GM10847 (cell line): ENCODE data around the gene CYSTM1.

Source experiments
- POLR2A ChIP-seq: IDR thresholded peaks from 2 replicates; pipeline ENCODE4 v1.6.1; 2011; ENCODE audit not compliant: insufficient read length; ENCODE audit errors: extremely low read depth

CYSTM1 gene, protein sequence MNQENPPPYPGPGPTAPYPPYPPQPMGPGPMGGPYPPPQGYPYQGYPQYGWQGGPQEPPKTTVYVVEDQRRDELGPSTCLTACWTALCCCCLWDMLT

DNA sequence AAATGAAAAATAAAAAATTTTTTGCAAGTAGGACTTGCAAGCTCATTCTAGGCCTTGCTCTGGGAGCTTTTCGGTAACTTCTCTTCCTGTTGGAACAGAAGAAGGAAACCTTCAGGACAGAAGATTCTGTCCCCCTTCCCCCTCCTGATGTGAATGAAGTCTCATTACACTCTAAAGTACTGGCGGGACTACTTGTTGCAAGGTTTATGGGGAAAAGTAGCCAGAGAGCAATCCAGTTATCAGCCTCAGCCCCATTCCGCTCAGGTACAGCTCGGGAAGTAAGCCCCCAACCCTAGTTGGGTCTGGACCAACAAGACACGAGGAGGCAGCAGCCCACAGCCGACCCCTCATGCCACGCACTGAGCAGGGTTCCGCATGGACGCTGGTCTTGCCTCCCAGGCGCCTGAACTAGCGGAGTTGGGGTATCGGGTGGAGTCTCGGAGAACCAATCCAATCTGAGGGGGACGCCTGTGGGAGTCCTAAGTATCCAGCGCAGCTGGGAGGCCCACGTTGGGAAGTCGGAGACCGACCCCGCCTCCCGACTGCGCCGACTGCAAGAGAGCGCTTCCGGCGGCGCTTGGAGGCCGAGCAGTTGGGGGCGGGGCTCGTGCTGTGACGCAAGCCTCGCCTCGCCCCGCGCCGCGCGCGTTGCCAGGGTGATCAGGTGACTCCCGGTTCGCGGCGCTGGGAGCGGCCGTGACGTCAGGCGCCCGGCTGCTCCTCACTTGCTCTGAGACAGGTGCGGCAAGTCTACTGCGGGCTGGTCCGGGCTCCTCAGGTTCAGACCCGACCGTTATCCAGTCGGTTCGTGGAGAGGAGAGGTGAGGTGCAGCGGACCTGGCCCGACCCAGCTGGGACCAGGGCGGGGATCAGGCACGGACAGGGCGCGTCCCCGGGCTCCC lies at the start of gene CYSTM1:
Gene CYSTM1 (plus strand): TSS at position 724 of the 902 bp plus-strand sequence. CDS start 19,278 bp downstream, outside the sequence.
- TF ChIP-seq POLR2A: peak; percentile 75

DNA sequence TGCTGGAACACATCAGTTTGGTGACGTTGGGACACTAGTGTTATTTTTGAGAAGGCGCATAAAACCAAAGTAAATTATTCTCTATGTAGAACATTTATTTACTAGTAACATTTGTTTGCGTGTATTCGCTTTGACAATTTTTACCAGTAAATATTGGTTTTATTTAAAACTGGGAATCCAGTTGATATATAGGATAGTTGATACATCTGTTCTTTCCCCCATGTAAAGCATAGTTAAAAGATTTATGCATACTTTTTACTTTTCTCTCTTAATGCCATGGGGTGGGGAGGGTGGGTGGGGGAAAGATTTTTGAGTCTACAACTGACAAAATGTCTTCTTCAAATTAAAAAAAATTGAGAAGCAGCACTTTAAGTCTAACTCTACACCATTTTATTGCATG lies 49.4 kb upstream of the CYSTM1 start, which contains the start of gene IGIP:
Gene IGIP (plus strand): TSS at position 301 of the 400 bp plus-strand sequence. CDS start 2,540 bp downstream, outside the sequence.
- TF ChIP-seq POLR2A: no peak

DNA sequence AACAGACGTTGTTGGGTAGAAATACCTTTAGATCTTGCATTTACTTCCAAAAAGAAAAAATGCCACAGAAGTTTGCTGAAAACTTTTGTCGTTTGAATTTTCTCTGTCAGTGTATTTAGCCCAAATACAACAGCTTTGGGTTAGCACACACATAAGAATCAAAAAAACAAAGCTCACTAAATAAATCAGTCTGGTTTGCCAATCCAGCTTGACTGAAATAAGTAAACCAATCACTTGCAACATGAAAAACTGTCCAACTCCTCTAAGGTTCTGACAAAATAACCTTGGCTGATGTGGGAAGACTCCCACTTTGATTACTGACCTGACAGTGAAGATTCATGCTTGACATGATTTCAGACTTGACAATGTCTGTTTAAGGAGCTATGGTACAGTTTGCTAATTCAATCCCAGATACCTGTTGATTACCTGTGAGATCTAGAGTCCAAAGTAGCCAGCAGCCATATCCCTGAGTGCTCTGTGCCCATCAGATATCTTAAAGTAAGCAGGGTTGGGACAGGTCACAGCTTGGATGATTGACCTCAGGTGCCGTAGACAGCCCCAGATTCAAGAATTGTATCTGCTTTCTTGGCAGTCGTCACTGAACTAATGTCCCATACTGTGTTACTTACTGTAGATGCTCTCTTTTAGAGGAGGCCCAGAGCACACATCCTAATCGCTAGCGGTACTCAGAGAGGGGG lies 48.5 kb upstream of the CYSTM1 start:
- no peak for TF ChIP-seq POLR2A

DNA sequence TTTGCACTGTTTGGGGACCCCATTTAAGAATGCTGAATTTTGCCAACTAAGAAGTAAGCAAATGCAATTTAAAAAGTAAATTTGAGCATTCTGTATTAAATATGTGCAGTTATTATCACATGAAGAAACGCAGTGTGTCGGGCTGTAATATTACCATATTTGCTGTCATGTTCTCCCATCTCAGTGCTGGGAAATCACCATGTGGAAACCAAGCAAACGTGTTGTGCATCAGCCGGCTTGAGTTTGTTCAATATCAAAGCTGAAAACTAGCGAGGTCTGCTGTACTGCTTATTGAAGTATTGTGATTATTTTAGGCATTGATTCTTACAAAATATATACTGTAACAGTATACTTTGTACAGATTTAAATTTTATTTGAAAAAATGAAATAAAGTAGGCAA lies 46.6 kb upstream of the CYSTM1 start:
- no peak for TF ChIP-seq POLR2A

DNA sequence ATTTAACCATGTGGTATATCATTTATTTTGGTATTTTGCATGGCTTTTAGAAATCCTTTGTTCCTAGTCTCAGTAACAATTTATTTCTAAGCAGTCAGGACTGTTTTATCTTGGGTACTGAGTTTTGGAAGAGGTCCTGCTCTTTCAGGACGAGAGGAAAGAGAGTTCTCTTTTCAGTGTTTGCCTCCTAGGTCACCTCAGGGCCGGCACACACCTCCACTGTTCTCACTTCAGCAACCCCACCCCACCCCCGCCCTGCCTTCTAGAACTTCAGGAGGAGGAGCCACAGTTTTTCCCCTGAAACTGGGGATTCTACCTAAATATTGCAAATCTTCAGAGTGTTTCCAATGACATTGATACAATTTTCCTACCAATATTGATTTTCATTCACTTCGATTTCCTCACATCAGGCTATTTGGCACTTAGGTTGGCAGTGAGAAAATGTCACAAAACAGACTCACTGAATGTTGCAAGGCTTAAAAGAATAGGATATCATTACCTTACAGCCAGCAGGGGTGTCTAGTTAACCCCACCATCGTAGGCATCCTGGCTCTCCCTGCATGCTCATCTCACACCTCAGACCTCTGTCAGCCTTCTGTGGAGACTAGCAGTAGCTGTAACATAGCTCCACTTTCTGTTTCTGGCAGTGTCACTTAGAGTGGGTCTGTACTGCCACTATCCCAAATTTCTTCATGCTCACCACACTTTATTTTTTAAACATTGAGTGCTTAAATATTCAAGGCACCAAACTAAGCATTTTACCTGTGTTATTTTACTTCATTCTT lies 43.8 kb upstream of the CYSTM1 start:
- no peak for TF ChIP-seq POLR2A

DNA sequence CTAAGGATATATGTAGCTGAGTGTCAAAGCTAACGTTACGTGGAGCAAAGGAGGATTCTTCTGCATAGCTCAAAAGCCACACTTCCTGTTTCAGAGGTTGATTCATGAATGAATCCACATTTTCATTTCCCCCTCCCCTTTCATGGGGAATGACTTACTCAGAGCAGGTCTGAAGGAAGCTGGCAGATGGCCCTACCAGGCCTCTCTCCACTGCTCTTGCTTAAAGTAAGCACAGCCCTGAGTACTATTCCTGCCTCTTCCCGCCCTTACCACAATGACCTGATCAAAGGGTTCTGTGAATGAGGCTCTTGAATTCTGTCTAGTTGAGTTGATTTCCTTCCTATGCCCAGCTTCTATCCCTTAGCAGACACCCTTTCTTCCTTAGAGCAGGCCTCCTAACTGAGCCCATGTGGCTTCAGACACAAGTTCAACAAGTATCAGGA lies 43.0 kb upstream of the CYSTM1 start:
- no peak for TF ChIP-seq POLR2A

DNA sequence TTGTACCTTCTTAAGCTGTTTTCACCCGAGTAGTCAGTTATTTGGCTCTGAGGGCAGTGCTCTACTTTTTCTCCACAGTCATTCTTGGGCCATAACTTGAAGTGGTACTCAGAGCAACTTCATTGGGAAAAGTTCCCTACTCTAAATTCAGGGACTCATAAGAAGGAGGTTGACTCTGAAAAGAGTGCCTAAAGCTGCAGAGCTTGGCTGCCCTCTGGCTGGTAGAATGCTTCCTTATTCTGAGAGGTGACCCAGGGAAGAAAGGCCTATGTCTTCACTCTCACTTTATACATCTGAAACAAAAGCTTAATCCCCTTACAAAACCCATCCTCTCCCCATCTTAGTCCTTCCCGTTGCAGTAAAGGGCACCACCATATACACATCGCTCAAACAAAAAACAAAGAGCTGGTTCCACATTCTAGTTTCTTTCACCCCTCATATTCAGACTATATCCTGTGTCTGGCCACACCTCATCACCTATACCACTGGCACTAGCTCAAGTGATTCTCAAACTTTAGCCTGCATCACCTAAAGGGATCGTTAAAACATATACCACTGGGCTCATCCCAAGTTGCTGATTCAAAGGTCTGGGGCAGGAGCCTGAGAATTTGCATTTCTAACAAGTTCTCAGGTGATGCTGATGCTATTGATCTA lies 41.3 kb upstream of the CYSTM1 start:
- no peak for TF ChIP-seq POLR2A

DNA sequence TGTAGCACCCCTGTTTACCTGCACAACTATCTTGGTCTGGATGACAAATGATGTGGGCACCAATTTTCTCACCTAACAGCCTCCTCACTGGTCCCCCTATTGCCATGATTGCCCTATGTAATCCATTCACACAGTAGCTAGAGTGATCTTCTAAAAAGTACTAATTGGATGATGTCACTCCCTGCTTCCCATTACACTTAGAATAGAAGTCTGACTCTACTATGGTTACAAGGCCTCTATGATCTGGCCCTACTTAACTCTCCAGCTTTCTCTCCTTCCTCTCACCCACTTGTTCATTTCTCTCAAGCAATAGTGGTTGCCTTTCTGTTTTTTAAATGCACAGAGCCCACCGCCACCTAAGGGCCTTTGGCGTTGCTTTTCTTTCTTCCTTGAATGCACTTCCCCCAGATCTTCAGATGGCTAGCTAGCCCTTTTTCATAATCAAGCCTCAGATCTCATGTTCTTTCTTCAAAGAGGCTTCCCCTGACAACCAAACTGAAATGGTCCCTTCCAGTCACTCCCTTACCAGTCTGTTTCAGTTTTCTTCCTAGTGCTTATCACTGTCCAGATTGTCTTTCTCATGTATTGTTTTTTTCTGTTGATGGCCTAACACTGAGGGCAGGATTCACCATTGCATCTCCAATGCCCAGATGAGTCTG lies 40.6 kb upstream of the CYSTM1 start:
- no peak for TF ChIP-seq POLR2A

DNA sequence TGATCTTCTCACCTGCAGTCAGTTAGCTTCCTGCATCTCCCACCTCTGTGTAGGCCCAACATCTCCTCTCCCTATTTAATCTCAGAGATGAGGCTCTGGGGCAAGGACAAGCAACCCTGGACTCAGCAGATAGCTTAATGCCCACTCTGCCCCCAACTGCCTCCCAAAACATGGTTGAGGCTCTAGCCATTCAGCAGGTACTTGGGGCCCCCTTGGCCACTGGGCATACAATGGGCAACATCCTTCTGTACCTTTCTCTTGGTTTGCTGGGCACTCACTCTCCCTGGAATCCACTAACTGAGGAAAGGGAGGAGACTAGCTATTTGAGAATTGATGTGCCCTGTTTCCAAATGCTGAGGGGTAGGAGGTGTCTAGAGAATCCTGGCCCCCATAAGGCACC lies 39.9 kb upstream of the CYSTM1 start:
- no peak for TF ChIP-seq POLR2A

DNA sequence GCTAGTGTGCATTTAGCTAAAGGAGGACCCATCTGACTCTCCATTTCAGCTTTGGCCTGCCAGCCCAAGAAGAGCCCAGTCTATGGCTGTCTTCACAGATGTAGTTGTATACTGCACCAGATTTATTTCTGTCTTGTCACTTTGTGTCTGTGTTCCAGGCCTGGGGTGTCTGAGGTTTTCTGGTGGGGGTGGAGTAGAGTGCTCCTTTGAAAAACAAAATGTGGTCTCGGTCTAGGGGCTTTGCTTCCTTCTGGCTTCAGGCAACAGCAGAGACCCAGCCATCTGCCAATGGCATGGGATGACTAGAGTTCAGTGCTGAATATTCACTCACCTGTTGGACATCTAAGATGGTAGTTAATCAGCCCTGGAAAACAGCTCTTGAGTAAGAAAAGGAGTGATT lies 38.4 kb upstream of the CYSTM1 start:
- TF ChIP-seq POLR2A: no peak

DNA sequence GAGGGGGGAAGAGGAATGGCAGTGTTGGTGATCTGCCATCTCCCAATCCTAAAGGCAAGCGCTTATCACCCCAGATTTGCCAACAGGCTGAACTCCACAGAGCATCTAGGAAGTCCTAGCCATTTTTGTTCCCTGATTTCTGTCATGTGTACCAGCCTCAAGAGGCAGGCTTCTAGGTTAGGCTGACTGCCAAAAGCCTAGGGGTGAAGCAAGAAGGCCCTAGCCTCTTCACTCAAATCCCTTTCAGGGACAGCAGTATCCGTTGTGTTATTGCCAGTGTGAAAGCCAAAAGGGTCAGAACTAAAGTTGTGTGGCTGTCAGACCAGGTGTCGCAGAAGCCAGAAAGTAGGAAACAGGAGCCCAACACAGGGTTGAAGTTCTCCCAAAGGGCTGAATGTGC lies 34.6 kb upstream of the CYSTM1 start:
- TF ChIP-seq POLR2A: no peak

DNA sequence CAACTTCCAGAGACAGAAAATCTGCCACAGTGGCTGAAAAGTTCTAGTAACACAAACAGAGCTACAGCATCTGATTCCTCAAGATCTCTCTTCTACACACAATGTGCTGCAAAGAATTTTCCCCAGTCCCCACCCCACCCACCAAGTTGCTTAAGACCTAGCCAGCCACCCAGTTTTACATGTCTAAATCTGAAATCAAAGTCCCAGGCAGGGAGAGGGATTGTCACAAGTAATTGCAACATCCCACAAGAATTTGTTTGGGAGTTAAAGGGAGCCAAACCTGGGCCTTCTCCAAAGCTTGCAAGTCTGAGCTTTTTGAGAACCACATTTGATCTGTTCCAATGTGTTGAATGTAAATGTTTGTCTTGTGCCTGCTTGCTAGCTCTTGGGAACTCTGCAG lies 33.7 kb upstream of the CYSTM1 start:
- TF ChIP-seq POLR2A: no peak

DNA sequence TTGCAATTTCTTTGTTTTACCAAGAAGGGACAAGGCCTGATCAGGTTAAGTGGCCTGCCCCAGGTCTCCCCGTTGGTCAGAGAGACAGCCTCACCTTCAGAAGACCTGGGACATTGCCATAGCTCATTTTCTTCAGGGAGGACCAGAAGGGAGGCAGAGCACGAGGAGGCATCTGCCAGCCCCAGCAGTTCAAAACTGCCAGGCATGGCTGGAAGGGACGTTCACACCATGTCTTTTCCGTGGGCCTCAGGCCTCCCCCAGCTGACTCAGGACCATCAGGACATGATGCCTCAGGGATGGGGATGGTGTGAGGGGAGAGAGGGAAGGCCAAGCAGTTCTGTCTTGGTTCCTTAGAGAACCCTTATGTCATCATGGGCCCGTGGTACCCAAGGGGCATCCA lies 32.7 kb upstream of the CYSTM1 start:
- no peak for TF ChIP-seq POLR2A

DNA sequence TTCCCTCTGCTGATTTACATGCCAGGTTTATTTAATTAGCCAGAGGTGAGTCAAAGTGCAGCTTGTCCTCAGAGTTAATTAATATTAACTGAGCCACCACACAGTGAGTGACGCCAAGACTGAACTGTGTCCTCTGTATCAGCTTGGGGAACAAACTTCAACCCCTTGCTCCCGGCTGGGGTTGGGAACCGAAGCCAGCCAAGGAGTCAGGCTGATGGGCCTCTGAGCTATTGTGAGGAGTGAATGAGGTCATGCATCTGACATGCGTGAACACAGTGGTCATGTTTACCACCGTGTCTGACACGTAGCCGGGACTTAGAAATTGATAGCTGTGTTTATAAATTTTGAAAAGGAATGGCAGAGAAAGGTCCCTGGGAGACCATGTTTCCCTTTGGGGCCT lies 32.1 kb upstream of the CYSTM1 start:
- TF ChIP-seq POLR2A: no peak
